A673 (cell line): Measurements from ENCODE around the gene ABCD1. TPM values are rescaled to one million over a fixed set of nuclear protein-coding genes. Genes with fewer than 3 reads are reported as not detected.
"Not testable (repeated sequence)": the region's sequence is repeated elsewhere in the genome, so short reads cannot be mapped to it uniquely, and the experiment has no call there.

ENCODE experiments used
- Bru-seq: library from RNA; stranded (reverse); fragments of 400-500 nt; gene quantifications from one replicate; lab custom pipeline; 2021; lab: Mats Ljungman, UMichigan
- BruChase-seq, 2 experiments: library from RNA; stranded (reverse); fragments of 400-500 nt; gene quantifications; one replicate each; lab custom pipeline; 2021; lab: Mats Ljungman, UMichigan
- BruUV-seq: library from RNA; stranded (reverse); fragments of 400-500 nt; replicated peaks from 2 replicates; lab custom pipeline; 2021; lab: Mats Ljungman, UMichigan
- CTCF ChIA-PET: fragments of 300-600 bp; sonication (Branson Sonifier 250); formaldehyde crosslinking; loops from one replicate; lab custom pipeline; 2022; ENCODE audit warnings: antibody characterized with exemption; lab: Charles Lee
- POLR2A ChIA-PET: fragments of 300-600 bp; sonication (Branson Sonifier 250); formaldehyde crosslinking; loops from one replicate; lab custom pipeline; 2022; ENCODE audit warnings: antibody characterized with exemption; ENCODE audit not compliant: low non-redundant PET; lab: Charles Lee
- DNase-seq: peaks from one replicate; pipeline ENCODE4 v3.0.0-alpha.2; 2015; ENCODE audit warnings: low spot score
- H3K27ac ChIP-seq: fragments of 200-600 bp; sonication (generic); 2 replicates; pipeline ENCODE4 v1.5.1; 2016; ENCODE audit warnings: mixed run types, low read depth, mild to moderate bottlenecking, mixed read lengths, antibody characterized with exemption, low read length; ENCODE audit not compliant: poor library complexity, severe bottlenecking
- H3K27me3 ChIP-seq: fragments of 200-600 bp; sonication (generic); replicated peaks from 2 replicates; pipeline ENCODE4 v1.6.1; 2017; ENCODE audit warnings: mixed run types, low read depth, mild to moderate bottlenecking, mixed read lengths, antibody characterized with exemption, low read length; ENCODE audit not compliant: insufficient read depth, poor library complexity
- H3K36me3 ChIP-seq: fragments of 200-600 bp; sonication (generic); 2 replicates; pipeline ENCODE4 v1.6.1; 2016; ENCODE audit warnings: mixed run types, mild to moderate bottlenecking, mixed read lengths, antibody characterized with exemption, low read length; ENCODE audit not compliant: insufficient read depth, poor library complexity, severe bottlenecking
- H3K4me1 ChIP-seq: fragments of 200-600 bp; sonication (generic); 2 replicates; pipeline ENCODE4 v1.6.1; 2017; ENCODE audit warnings: mixed run types, mild to moderate bottlenecking, mixed read lengths, antibody characterized with exemption, low read length; ENCODE audit not compliant: insufficient read depth, poor library complexity, severe bottlenecking
- H3K4me3 ChIP-seq: fragments of 200-600 bp; sonication (generic); 2 replicates; pipeline ENCODE4 v1.5.1; 2016; ENCODE audit warnings: low read depth, mixed run types, mild to moderate bottlenecking, mixed read lengths, low read length; ENCODE audit not compliant: poor library complexity, severe bottlenecking
- H3K9me3 ChIP-seq: fragments of 200-600 bp; sonication (generic); 2 replicates; pipeline ENCODE4 v1.6.1; 2016; ENCODE audit warnings: mixed run types, low read depth, mild to moderate bottlenecking, mixed read lengths, antibody characterized with exemption, low read length; ENCODE audit not compliant: poor library complexity, severe bottlenecking
- CTCF ChIP-seq: fragments of 300-800, 200-600 bp; sonication (generic); conservative IDR thresholded peaks from 2 replicates; pipeline ENCODE4 v1.5.1; 2017; ENCODE audit warnings: low read depth, mild to moderate bottlenecking, antibody characterized with exemption, low read length, moderate library complexity, mixed read lengths
- EZH2 ChIP-seq: fragments of 200-600 bp; sonication (generic); IDR thresholded peaks from 2 replicates; pipeline ENCODE4 v1.6.1; 2017; ENCODE audit warnings: borderline replicate concordance, low read depth, mild to moderate bottlenecking, mixed read lengths, antibody characterized with exemption, low read length; ENCODE audit not compliant: poor library complexity, severe bottlenecking
- intact Hi-C: fragments of 100-400 bp; cut with micrococcal nuclease; formaldehyde crosslinking; loops from one replicate; pipeline ENCODE4 v1.10.0; 2022; ENCODE audit not compliant: unreplicated experiment
- long read RNA-seq: library from polyadenylated mRNA; stranded (forward); transcript quantifications from one replicate; pipeline ENCODE4 v2.0.0, GENCODE V29; 2022
- total RNA-seq: library from RNA; stranded (reverse); gene quantifications from 2 replicates; pipeline ENCODE4 v1.2.3, GENCODE V29; 2021

Gene ABCD1
- total RNA-seq (7.8 and 8.0 TPM in 2 replicates), Bru-seq, nascent RNA (percentile 36 among the genes with signal in this experiment), BruChase-seq, experiment 1, labeled RNA remaining after a 2-hour chase (percentile 38 among the genes with signal in this experiment), BruChase-seq, experiment 2, labeled RNA remaining after a 6-hour chase (percentile 42 among the genes with signal in this experiment)
- long read RNA-seq, partial matches to known transcripts: 2 of 6 reads
- long read RNA-seq, other reads (novel, unspliced or antisense): 0 of 6 reads

GRCh38 chrX:153724252-153725038 lies at the start of gene ABCD1, which contains the start of gene BCAP31:
Gene ABCD1 (plus strand): TSS chrX:153724856. CDS start chrX:153725267, 411 bp downstream.
Gene BCAP31 (minus strand): TSS chrX:153724387. CDS start chrX:153723244, 1,143 bp downstream.
- peak within 1 kb of the TSS; percentile 81 for H3K27ac ChIP-seq
- no TSS peak for BruUV-seq

GRCh38 chrX:153681175-153681574 lies 43.5 kb upstream of the ABCD1 start:
- TF ChIP-seq EZH2 (no peak), CTCF (no peak)
- H3K4me3 ChIP-seq: no peak overlapping the region
- H3K4me1 ChIP-seq: no peaks in the 10 kb centered on the region
- no TSS peak for BruUV-seq
- no peaks in the 10 kb centered on the region for H3K27me3 ChIP-seq
- intact Hi-C loops: no loop called here
- ChIA-PET POLR2A (no interaction called here), CTCF (no interaction called here)
- H3K27ac ChIP-seq: no peak overlapping the region
- DNase-seq: no peak
- no peaks in the 10 kb centered on the region for H3K36me3 ChIP-seq
- H3K9me3 ChIP-seq: no peaks in the 10 kb centered on the region

More at GRCh38 chrX:153724252-153725038, at the start of gene ABCD1, which contains the start of gene BCAP31:
- Histone ChIP-seq H3K4me3 (peak within 1 kb of the TSS; percentile 71), H3K36me3 (peaks cover 15% of the 10 kb centered on the region), H3K9me3 (no peaks in the 10 kb centered on the region), H3K4me1 (peaks cover 8% of the 10 kb centered on the region), H3K27me3 (no peaks in the 10 kb centered on the region)
- DNase-seq: peak; percentile 92
- TF ChIP-seq CTCF (no peak), EZH2 (no peak)
- POLR2A ChIA-PET: no interaction called here
- CTCF ChIA-PET: interaction anchor here (0.5 to 0.6 kb wide), 3 partner anchors 15 to 340 kb away, joined by 3 to 6 read pairs (median 5); no protein-coding TSS in a partner anchor
- intact Hi-C loops: loop anchor here (2.0 kb wide), 1 partner anchor 78 kb away; the partner anchor contains the start of gene DUSP9

GRCh38 chrX:153683486-153683885 lies 41.2 kb upstream of the ABCD1 start:
- DNase-seq, intact Hi-C loops, H3K36me3 ChIP-seq, H3K27ac ChIP-seq, H3K4me3 ChIP-seq, H3K9me3 ChIP-seq, POLR2A ChIA-PET, H3K4me1 ChIP-seq, BruUV-seq, H3K27me3 ChIP-seq, CTCF ChIA-PET: not testable (repeated sequence)
